Stimulated activated CD4-positive, alpha-beta T cell treated with anti-CD3 and anti-CD28 coated beads, Interleukin-4, amount 100 ng/mL, for 4 hours (primary cell): Measurements from ENCODE around the gene NFATC2IP.
A peak's percentile ranks its signal among the peaks of the same experiment; 100 is the strongest.
"Not testable (repeated sequence)": the region's sequence is repeated elsewhere in the genome, so short reads cannot be mapped to it uniquely, and the experiment has no call there.

Source experiments
- DNase-seq, 2 experiments: peaks; one replicate each; pipeline ENCODE4 v3.0.0-alpha.2; 2020

Gene NFATC2IP

GRCh38 chr16:28926284-28926683 lies 24.5 kb upstream of the NFATC2IP start:
- not testable (repeated sequence) for DNase-seq

- no peak for DNase-seq
Measured at GRCh38 chr16:28927815-28928214, 22.9 kb upstream of the NFATC2IP start.

GRCh38 chr16:28930203-28930602 lies 20.5 kb upstream of the NFATC2IP start:
- no peak for DNase-seq

DNA sequence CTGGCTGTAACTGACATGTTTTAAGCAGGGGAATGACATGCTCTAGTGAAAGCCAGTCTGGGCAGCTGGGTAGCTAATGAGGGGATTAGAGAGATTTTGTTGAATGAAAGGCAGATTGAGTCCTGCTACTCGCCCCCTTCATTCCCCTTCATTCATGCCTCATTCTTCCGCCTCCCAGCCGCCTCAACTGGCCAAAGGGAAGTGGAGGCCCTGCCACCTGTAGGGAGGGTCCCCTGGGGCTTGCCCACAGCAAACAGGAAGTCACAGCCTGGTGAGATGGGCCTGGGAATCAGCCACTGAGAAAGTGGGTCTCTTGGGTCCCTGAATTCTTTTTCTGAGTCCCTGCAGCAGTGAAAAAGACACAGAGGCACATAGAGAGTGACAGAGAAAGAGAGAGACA lies 20.1 kb upstream of the NFATC2IP start:
- DNase-seq, result no peak

- DNase-seq, result no peak
Measured at GRCh38 chr16:28931801-28932225, 18.9 kb upstream of the NFATC2IP start, which contains the start of gene CD19. CD19 (plus strand) TSS chr16:28931971; CDS start chr16:28932001, 30 bp downstream.

- DNase-seq, result no peak
Measured at GRCh38 chr16:28932339-28933141, 18.2 kb upstream of the NFATC2IP start.

GRCh38 chr16:28933171-28933570 lies 17.6 kb upstream of the NFATC2IP start:
- DNase-seq, result no peak

- no peak for DNase-seq
Measured at GRCh38 chr16:28935346-28935745, 15.4 kb upstream of the NFATC2IP start.

DNA sequence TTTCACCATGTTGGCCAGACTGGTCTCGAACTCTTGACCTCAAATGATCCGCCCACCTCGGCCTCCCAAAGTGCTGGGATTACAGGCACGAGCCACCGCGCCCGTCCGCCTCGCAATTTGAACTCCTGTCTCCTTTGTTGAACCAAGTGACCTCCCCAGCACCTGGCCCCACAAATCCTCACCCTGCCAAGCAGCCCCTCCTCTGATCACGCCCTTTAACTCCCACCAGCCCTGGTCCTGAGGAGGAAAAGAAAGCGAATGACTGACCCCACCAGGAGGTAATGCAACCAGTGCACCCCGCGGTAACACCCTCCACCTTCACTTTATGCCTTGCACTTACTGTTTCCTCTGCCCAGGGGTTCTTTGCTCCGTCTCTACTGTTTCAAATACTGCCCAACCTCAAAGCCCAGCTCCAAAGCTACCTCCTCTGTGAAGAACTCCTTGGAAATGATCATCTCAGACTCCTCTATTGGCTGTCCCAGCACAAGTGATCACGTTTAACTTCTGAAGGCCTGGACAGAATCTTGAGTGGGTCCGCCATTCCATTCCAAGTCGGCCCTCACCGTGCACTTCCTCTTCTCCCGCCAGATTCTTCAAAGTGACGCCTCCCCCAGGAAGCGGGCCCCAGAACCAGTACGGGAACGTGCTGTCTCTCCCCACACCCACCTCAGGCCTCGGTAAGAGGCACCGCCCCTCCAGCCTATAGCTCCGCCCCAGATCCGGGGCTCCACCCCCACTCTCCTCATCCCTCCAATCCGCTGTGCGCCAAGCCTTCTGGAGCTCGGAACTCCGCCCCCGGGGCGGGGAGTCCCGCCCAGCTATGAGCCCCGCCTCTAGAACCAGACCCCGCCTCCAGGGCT lies 14.6 kb upstream of the NFATC2IP start:
- DNase-seq, result peak; percentile 79 to 84

GRCh38 chr16:28936784-28937155 lies 14.0 kb upstream of the NFATC2IP start:
- no peak for DNase-seq

GRCh38 chr16:28937222-28937876 lies 13.4 kb upstream of the NFATC2IP start:
- no peak for DNase-seq

GRCh38 chr16:28938721-28939120 lies 12.0 kb upstream of the NFATC2IP start:
- DNase-seq, result no peak

DNA sequence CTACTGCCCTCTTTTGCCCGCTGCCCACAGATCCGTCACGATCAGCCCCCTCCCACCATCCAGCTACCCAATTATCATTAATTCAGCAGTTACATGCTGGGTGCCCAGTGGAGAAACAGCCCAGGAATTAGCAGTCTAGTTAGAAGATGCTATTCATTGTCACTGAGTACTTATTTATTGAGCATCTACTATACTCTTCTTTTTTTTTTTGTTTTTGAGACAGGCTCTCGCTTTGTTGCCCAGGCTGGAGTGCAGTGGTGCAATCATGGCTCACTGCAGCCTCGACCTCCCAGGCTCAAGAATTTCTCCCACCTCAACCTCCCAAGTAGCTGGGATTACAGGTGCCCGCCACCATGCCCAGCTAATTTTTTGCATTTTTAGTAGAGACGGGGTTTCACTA lies 10.9 kb upstream of the NFATC2IP start:
- DNase-seq, result not testable (repeated sequence)

DNA sequence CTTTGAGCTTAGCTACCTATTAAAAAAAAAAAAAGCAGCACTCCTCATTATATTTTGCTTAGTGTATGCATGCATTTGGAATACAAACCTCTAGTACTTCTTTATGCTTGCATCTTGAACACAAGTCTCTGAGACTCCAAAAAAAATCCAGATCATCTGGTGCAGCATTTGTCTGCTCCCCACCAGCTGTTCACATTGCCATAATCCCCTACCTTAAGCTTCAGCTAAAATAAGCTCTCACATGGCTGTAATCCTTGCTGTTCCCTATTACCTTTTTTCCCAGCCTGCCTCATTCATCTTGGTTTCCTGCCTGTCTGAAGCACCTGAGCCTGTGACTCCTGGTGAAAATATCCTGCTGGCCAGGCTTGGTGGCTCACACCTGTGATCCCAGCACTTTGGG lies 7.5 kb upstream of the NFATC2IP start:
- DNase-seq, result no peak

DNA sequence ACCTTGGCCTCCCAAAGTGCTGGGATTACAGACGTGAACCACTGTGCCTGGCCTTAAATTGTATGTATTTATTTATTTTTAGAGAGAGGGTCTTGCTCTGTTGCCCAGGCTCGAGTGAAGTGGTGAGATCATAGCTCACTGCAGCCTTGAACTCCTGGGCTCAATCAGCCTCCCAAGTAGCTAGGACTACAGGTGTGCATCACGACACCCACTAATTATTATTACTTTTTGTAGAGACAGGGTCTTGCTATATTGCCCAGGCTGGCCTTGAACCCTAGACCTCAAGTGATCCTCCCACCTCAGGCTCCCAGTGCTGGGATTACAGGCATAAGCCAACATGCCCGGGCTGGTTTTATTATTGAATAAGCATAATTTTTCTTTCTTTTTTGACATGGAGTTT lies 4.1 kb upstream of the NFATC2IP start:
- no peak for DNase-seq

DNA sequence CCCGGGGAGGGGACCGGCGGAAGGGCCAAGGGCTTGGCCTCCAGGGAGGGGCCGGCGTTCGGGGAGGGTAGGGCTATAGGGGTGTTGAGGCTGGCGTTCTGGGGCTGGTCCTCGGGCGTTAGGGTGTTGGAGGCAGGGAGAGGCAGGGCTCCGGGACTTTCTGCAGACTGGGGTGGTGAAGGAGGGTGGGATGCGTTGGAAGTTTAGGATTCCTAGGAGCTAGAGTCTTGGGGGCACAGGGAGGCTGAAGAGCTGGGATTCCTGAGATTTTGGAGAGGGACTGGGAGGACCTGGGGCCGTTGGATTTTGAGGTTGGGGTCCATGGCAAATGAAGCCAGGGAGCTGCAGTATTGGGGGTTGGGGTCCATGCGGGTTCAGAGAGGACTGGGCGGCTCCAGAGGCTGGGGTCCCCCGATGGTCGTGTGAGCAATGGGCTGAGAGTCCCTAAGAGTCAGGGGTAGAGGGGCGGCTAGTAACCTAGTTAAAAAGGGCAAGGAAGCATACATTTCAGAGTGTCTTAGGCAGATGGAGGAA lies 740 bp downstream of the NFATC2IP start:
- DNase-seq, result no peak

- DNase-seq, result no peak
Measured at GRCh38 chr16:28958216-28958615, 7.5 kb downstream of the NFATC2IP start.

GRCh38 chr16:28958836-28959235 lies 8.1 kb downstream of the NFATC2IP start:
- DNase-seq, result no peak

DNA sequence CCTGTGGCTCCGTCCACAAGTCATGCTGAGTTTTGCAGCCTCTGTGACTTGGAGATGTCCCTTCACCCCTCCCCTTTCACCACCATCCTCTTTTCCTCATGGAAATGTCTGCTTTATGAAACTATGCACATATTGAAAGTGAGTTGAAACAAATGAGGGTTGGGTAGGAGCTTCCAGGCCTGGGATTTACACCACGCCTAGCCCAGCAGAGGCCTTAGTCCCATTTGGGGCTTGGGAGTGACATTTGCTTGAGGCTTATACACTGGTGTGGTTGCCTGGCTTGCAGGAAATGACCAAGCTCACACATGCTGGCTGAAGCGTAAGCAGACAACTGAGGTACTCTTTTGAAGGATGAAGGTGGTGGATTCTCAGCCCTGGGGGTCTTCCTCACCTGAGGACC lies 13.3 kb downstream of the NFATC2IP start:
- no peak for DNase-seq

DNA sequence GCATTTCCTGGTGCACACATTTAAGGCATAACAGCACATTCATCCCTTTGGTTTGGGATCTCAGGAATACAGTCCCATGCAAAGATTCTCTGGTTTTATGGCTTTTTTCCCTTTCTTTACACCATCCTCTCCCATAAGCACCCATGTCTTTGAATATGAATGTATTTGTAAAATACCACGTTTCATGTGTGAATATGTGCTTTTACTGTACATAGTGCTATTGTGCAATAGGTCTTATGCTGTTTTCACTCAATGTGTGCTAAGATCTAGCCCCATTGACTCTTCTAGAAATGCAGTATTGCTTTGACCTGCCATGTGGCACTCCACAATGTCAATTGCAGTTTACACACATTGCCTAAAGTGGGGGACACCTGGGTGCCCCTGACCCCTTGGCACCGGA lies 13.8 kb downstream of the NFATC2IP start:
- no peak for DNase-seq

- DNase-seq, result no peak
Measured at GRCh38 chr16:28967156-28967555, 16.4 kb downstream of the NFATC2IP start.

- not testable (repeated sequence) for DNase-seq
Measured at GRCh38 chr16:28969696-28970095, 19.0 kb downstream of the NFATC2IP start.

DNA sequence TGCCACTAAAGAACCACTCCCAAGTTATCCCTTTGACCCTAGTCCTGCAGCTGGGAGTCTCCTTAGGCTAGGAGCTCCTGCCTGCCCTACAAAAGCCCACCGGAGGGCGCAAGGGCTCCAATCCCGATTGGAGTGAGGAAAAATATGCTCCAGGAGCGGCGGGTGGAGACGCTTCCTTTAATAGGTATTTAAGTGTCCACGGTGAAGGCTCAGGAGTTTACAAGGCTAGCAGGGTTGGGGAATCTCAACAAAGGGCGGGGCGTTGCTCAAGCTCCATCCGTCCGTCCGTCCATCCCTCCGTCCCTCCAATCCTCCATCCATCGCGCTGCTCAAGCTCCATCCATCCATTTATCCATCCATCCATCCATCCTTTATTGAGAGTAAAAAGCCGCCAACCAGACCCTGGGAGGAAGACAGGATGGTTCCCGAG lies 23.3 kb downstream of the NFATC2IP start:
- peak in 1 of 2 experiments; percentile 25 for DNase-seq
